GM21423 (cell line): Measurements from ENCODE around the gene ANTXR1.

ENCODE experiments used
- ATAC-seq: cut with Tn5 transposase; IDR thresholded peaks from one replicate; pipeline ENCODE4 v1.9.1; 2021; ENCODE audit warnings: mild to moderate bottlenecking, moderate library complexity; ENCODE audit not compliant: unreplicated experiment

ANTXR1 gene

GRCh38 chr2:69298261-69298660 is 285.3 kb downstream of the ANTXR1 start:
- ATAC-seq, result no peak

GRCh38 chr2:69298862-69299261 is 285.9 kb downstream of the ANTXR1 start:
- ATAC-seq, result no peak
